Epithelial cell of proximal tubule (primary cell): ENCODE measurements around the gene KHDC1. TPM values are rescaled to one million over a fixed set of nuclear protein-coding genes. Genes with fewer than 3 reads are reported as not detected.
"Not testable (repeated sequence)": the region's sequence is repeated elsewhere in the genome, so short reads cannot be mapped to it uniquely, and the experiment has no call there.

Source experiments
- DNase-seq: peaks from one replicate; pipeline ENCODE4 v3.0.0-alpha.2; 2011; ENCODE audit warnings: low read depth
- H3K4me3 ChIP-seq: 2 replicates; pipeline ENCODE4 v1.5.1; 2011; ENCODE audit warnings: low read depth, mild to moderate bottlenecking, low read length
- CTCF ChIP-seq: conservative IDR thresholded peaks from 2 replicates; pipeline ENCODE4 v1.5.1; 2012; ENCODE audit warnings: low read depth, mild to moderate bottlenecking, low read length
- total RNA-seq: library from RNA; depleted of rRNA; stranded (reverse); fragments of >200 nt; gene quantifications from 2 replicates; pipeline ENCODE4 v1.2.3, GENCODE V29; 2015

The KHDC1 gene
- total RNA-seq, 1 donor from 2014 or later, result 2.3 TPM

GRCh38 chr6:73200735-73201134, 62.3 kb downstream of the KHDC1 start:
- no peak for DNase-seq
- TF ChIP-seq CTCF, result no peak
- H3K4me3 ChIP-seq, result no peak overlapping the region

DNA sequence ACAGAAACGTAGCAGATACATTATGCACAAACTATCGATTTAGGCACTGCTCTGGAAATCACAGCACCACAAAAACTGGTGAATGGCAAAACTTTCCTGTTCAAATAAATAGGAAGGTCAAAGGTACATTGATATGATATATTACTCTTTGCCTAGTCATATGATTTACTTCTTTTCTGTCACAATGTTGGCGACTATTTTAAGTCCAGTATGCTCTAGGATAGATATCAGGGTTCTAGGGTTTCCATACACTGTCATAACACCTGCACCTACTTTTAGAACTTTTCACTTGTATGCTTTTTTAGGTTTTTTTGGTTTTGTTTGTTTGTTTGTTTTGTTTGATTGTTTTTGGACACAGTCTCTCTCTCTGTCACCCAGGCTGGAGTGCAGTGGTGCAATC, 62.7 kb downstream of the KHDC1 start:
- no peak for TF ChIP-seq CTCF

GRCh38 chr6:73194744-73195143, 68.3 kb downstream of the KHDC1 start:
- no peak overlapping the region for H3K4me3 ChIP-seq
- DNase-seq, result no peak
- no peak for TF ChIP-seq CTCF

More for the DNA sequence above, 62.7 kb downstream of the KHDC1 start:
- H3K4me3 ChIP-seq, result no peak overlapping the region
- no peak for DNase-seq

GRCh38 chr6:73193302-73193701, 69.7 kb downstream of the KHDC1 start:
- not testable (repeated sequence) for H3K4me3 ChIP-seq, DNase-seq

Other genes starting within 250 kb of the KHDC1 start
- gene KHDC1L, start 37.7 kb downstream of the KHDC1 start, total RNA-seq, result not detected in 2 replicates
- not detected in 2 replicates for gene DPPA5, start 91.1 kb upstream of the KHDC1 start, total RNA-seq
- gene KHDC3L, start 99.5 kb upstream of the KHDC1 start, total RNA-seq, result not detected in 2 replicates
- not detected in 2 replicates for gene OOEP, start 106.7 kb upstream of the KHDC1 start, total RNA-seq
- gene DDX43, start 131.6 kb upstream of the KHDC1 start, total RNA-seq, result 1.8 and 2.2 TPM in 2 replicates
- 9.1 and 18.2 TPM in 2 replicates for gene CGAS, start 189.1 kb upstream of the KHDC1 start, total RNA-seq
- 23.5 and 26.8 TPM in 2 replicates for gene MTO1, start 198.5 kb upstream of the KHDC1 start, total RNA-seq